SW480 (cell line): Measurements from ENCODE around the gene POP7.
A peak's percentile ranks its signal among the peaks of the same experiment; 100 is the strongest.

ENCODE experiments used
- DNase-seq: peaks from one replicate; pipeline ENCODE4 v3.0.0-alpha.2; 2016; ENCODE audit warnings: low spot score

POP7 gene

DNA sequence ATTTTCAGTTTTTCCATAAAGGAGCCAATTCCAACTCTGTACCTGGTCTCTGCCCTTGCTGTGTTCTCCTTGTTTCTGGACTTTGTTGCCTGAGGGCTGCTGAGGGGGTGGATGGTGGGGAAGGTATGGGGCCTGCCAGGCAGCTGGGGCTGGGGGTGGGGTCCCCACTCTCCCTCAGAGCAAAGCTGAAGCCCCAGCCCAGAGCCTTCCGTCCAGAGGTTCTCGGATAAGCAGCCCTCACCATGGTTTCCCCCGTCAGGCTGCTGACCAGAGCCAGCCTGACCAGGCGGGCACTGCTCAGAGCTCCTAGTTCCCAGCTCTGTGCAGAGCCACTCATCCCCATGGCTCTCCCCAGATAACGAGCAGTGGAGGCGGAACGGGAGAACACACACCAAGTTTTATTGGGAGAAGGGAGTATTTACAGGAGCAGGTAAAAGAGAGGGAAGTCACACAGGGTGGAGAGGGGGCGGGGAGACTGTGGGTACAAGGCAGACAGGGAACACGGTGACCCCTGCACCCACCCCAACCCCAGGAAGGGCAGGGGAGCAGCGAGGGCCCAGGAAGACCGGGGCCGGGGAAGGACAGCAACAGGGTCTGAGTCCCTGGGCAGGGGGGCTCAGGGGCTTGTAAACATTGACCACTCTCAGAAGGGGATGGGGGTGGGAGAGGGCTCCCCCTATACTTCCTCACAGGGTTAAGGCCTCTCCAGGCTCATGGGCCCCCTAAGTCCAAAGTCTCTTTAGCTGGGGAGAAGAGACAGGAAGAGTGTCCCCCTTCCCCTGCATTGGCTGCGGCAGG is 26.6 kb upstream of the POP7 start:
- DNase-seq, result no peak

DNA sequence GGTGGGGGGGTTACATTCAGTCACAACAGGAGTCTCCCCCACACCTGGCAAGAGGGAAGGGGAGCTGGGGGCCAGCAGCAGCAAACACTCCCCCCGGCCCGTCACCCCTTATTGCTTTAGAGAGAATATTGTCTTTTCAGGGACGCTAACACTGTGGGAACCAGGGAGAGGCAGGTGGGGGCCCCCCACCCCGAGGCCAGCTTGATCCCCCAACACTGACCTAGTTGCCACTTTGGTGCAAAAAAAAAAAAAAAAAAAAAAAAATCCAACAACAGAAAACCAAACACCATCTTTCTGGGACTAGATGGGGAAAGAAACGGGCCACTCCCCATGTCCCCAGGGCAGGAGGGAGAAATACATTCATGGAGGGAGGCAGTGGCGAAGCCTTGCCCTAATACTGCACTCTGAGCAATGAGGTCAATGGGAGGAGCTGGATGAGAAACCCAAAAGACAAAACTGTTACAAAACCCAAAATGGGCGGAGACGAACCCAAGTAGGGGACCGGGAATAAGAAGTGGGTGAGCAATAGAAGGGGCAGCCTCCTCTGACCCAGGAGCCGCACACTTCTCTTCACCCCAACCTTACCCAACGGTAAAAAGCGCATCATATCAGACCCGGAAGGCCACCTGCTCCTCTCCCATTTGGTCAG is 25.9 kb upstream of the POP7 start:
- no peak for DNase-seq

GRCh38 chr7:100680576-100681271 is 25.2 kb upstream of the POP7 start:
- no peak for DNase-seq

- no peak for DNase-seq
Observed at GRCh38 chr7:100681491-100682227, 24.3 kb upstream of the POP7 start.

- no peak for DNase-seq
Observed at GRCh38 chr7:100682228-100682741, 23.6 kb upstream of the POP7 start.

DNA sequence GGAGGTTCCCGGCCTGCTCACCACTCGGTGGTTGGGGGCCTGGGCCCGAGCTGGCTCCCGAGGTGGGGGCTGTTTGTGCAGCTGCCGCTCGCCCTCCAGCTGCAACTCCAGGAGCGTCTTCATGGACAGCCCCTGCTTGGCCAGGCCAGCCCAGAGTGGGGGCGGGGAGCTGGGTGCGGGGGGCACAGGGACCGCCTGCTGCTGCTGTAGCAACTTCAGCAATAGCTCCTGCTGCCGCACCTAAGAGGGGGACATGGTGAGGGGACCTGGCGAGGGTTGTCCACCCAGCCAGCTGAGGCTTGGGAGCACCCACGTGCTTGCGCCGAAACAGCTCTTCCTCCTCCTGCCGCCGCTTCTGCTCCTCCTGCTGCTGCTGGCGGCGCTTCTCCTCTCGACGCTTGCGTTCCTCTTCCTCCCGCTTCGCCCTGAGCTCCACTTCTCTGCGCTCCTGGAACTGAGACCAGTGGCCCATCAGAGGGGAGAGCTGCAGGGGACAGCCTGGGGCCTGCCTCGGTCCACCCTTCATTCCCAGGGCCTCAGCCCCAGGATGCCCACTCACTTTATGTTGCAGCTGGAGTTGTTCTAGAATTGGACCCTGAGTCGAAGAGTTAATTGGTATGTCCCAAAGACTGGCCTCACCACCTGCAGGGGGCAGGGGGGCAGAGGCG is 22.8 kb upstream of the POP7 start:
- no peak for DNase-seq

DNA sequence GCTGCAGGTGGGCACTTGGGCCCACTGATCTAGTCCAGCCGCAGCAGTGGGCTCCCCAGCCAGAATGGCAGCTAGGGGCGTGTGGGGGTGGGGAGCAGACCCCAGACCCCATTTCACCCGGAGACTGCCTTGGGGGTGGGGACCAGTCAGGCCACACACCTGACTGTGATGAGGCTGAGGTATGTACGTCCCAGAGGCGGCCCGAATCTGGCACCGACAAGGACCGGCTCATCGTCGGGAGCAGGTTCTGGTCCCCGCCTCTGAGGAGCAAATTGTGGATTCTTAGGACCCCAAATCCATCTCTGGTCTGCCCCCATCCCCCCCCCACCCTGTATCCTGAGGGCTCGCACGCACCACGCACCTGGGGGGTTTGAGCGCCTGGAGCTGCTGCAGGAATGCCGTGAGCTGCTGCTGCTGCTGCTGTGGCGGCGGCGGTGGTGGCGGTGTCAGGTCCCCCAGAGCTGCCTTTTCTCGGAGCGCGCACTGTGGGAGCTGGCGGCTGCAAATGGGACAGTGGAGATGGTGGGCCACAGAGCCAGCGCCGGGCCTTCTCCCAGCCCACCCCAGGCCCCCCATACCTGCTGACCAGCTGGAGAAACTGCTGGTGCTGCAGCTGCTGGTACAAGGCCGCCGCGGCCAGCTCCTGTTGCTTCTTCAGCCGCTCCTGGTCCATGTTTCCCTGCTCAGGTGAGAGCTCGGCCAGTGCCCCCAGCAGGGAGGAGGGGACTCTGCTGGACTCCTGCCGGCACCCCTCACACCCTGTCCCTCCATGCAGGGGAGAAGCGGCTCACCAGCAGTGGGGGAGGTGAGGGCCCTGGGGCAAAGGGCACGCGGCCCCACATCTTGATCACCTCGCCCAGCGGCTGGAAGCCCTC is 22.0 kb upstream of the POP7 start:
- no peak for DNase-seq

- no peak for DNase-seq
Observed at GRCh38 chr7:100684534-100685042, 21.3 kb upstream of the POP7 start.

DNA sequence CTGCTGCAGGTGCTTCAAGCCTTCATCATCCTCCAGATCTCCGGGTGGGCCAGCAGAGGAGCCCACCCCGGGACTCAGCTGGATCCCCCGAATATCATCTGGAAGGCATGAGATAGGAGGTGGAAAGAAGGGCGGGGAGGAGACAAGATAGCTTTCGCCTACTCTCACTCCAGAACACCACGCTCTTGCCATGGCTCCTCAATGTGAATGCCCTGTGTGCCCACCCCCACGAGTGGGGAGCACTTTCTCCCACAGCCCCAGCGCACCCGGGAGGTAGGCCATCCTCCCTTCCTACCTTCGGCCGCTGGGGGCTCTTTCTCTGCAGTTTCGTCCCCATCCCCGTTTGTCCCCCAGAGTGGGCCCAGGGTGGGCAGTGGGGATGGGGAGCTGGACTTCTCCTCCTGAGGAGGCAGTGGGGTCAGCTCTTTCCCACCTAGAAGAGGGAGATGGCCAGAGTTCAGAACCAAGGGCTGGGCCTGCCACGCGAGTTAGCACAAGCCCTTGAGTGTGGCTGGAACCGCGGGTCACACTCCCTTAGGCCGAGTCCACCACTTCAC is 20.8 kb upstream of the POP7 start:
- no peak for DNase-seq

- no peak for DNase-seq
Observed at GRCh38 chr7:100685631-100686145, 20.2 kb upstream of the POP7 start.

GRCh38 chr7:100686201-100686821 is 19.6 kb upstream of the POP7 start:
- DNase-seq, result no peak

GRCh38 chr7:100686822-100687211 is 19.1 kb upstream of the POP7 start:
- DNase-seq, result no peak

GRCh38 chr7:100687261-100687660 is 18.7 kb upstream of the POP7 start:
- no peak for DNase-seq

GRCh38 chr7:100687751-100688300 is 18.1 kb upstream of the POP7 start:
- no peak for DNase-seq

DNA sequence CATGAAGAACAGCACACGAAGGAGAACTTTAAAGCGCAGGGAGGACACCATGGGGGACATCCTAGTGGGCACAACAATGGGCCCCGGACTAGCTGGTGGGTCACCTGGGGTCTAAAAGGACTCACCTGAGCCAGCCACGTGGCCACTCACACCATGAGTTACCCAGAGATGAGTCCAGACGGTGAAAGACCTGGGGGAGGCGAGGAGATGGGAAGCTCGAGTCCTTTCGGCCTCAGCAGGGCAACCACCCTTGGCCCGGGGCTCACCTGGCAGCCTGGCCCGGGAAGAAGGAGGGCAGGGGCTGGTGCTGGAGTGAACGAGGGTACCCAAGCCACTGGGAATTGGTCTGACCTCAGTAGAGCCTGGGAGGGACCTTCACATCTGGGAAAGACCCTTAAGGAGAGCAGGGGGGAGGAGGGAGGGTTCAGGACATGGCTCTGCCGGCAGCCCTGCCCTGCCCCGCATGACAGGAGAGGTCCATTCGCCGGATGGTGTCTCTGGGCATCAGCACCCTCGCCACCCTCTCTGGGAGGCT is 17.5 kb upstream of the POP7 start:
- no peak for DNase-seq

- no peak for DNase-seq
Observed at GRCh38 chr7:100689230-100690135, 16.4 kb upstream of the POP7 start.

- DNase-seq, result peak; percentile 68
Observed at GRCh38 chr7:100691676-100692577, 14.0 kb upstream of the POP7 start.
